ENCODE data around the gene WNT3A. TPM values are rescaled to one million over a fixed set of nuclear protein-coding genes. Genes with fewer than 3 reads are reported as not detected.
A peak's percentile ranks its signal among the peaks of the same experiment; 100 is the strongest.

The WNT3A gene
- total RNA-seq, 1 experiment from 2014 or later = 0.24 TPM

DNA sequence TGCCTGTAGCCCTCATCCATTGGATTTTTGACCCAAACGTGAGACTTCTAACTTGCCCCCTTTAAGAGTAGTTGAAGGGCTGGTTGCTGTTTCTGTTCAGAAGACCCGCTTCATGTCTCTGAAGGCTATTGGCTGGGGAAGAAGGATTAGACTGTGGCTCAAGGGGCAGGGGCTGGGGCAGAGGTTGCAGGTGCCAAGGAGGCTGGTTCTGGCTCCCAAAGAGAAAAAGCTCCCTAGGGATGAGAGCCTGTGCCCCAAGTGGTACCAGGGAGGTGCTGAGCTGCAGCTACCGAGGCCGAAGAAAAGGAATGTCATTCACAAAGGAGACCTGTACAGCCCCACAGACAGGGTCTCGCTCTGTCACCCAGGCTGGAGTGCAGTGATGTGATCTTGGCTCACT lies 5.8 kb downstream of the WNT3A start:
- peaks cover 24% of the 10 kb centered on the region for H3K27me3 ChIP-seq (ENCODE audit: insufficient read depth, low read depth)
- H4K20me1 ChIP-seq (ENCODE audit: insufficient read depth) = no peaks in the 10 kb centered on the region
- H3F3A ChIP-seq (ENCODE audit: insufficient read depth, low read depth) = no peaks in the 10 kb centered on the region
- peaks cover 9% of the 10 kb centered on the region; the same call in 1 of the 2 replicates for H3K4me1 ChIP-seq (replicated peaks; ENCODE audit: insufficient read depth)
- H3K4me2 ChIP-seq = no peak overlapping the region
- no peak overlapping the region for H3K27ac ChIP-seq
- no peak for TF ChIP-seq EZH2 (IDR thresholded peaks at IDR 0.05; ENCODE audit: low read depth)
- TF ChIP-seq, protein P1, sequence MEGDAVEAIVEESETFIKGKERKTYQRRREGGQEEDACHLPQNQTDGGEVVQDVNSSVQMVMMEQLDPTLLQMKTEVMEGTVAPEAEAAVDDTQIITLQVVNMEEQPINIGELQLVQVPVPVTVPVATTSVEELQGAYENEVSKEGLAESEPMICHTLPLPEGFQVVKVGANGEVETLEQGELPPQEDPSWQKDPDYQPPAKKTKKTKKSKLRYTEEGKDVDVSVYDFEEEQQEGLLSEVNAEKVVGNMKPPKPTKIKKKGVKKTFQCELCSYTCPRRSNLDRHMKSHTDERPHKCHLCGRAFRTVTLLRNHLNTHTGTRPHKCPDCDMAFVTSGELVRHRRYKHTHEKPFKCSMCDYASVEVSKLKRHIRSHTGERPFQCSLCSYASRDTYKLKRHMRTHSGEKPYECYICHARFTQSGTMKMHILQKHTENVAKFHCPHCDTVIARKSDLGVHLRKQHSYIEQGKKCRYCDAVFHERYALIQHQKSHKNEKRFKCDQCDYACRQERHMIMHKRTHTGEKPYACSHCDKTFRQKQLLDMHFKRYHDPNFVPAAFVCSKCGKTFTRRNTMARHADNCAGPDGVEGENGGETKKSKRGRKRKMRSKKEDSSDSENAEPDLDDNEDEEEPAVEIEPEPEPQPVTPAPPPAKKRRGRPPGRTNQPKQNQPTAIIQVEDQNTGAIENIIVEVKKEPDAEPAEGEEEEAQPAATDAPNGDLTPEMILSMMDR (conservative IDR thresholded peaks at IDR 0.05) = no peak
- DNase-seq = no peak
- ChIA-PET CTCF (no interaction called here), POLR2A (ENCODE audit: unreplicated experiment) (no interaction called here)
- H2AFZ ChIP-seq = no peak overlapping the region
- no peaks in the 10 kb centered on the region for H3K9me2 ChIP-seq (ENCODE audit: insufficient read depth)
- no peaks in the 10 kb centered on the region for H3K36me3 ChIP-seq (ENCODE audit: low read depth)
- H3K4me3 ChIP-seq = no peak overlapping the region
- intact Hi-C loops (cut with micrococcal nuclease; ENCODE audit: unreplicated experiment) = no loop called here
- BruUV-seq (replicated peaks) = no TSS peak
- H3K79me2 ChIP-seq (ENCODE audit: low read depth) = no peaks in the 10 kb centered on the region
- H3K9me3 ChIP-seq (ENCODE audit: insufficient read depth, low read depth) = no peaks in the 10 kb centered on the region

DNA sequence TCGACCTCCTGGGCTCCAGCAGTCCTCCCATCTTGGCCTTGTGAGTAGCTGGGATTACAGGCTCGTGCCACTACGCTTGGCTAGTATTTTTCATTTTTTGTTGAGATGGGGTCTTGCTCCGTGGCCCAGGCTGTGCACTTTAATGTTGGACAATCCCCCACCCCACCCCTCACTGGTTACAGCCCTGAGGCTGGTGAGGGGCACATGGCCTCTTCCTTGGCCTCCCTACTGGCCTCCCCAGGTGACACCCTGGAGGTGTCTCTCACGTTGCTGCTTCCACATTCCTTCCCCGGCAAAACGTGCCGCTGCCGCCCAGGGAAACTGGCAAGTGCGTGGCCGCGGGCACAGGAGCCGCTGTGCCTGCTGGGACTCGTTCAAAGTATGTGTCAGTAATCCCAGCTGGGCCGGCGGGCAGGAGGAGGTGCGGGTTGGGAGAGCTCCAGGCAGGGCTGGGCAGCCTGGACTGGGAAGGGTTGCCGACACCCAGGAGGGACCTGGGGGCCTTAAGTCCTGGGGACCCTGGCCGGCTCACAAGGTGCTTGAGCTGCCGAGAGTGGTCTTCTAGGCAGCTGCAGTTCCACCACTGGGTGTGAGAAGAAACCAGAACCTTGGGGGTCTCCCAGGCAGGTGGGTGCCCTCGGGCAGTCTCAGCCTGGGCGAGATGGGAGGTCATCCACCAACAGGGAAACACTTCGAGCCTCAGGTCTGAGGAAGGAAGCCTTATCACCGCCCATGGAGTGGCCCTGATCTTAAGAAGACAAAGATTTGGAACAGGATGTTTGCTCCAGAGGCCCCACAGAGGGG lies 6.5 kb downstream of the WNT3A start:
- Histone ChIP-seq H3K4me3 (no peak overlapping the region), H3K9me3 (ENCODE audit: insufficient read depth, low read depth) (no peaks in the 10 kb centered on the region), H3K9me2 (ENCODE audit: insufficient read depth) (no peaks in the 10 kb centered on the region), H2AFZ (no peak overlapping the region), H3K4me1 (replicated peaks; ENCODE audit: insufficient read depth) (peaks cover 9% of the 10 kb centered on the region; the same call in 1 of the 2 replicates), H3K36me3 (ENCODE audit: low read depth) (no peaks in the 10 kb centered on the region), H3K79me2 (ENCODE audit: low read depth) (no peaks in the 10 kb centered on the region), H4K20me1 (ENCODE audit: insufficient read depth) (no peaks in the 10 kb centered on the region), H3K27ac (no peak overlapping the region), H3K27me3 (ENCODE audit: insufficient read depth, low read depth) (peaks cover 20% of the 10 kb centered on the region), H3F3A (ENCODE audit: insufficient read depth, low read depth) (no peaks in the 10 kb centered on the region), H3K4me2 (no peak overlapping the region)
- ChIA-PET POLR2A (ENCODE audit: unreplicated experiment) (interaction anchor here (0.7 to 1.0 kb wide), 2 partner anchors 31 to 69 kb away, joined by 4 to 5 read pairs; partner anchors contain the start of gene ARF1), CTCF (interaction anchor here (1.0 kb wide), 1 partner anchor 9 kb away, joined by 3 read pairs; no protein-coding TSS in a partner anchor)
- intact Hi-C loops (cut with micrococcal nuclease; ENCODE audit: unreplicated experiment) = loop anchor here (1.0 kb wide), 1 partner anchor 30 kb away; no protein-coding TSS in a partner anchor
- DNase-seq = peak; percentile 55 to 84
- BruUV-seq (replicated peaks) = no TSS peak
- TF ChIP-seq, protein P1 (conservative IDR thresholded peaks at IDR 0.05) = no peak
- TF ChIP-seq EZH2 (IDR thresholded peaks at IDR 0.05; ENCODE audit: low read depth) = no peak

DNA sequence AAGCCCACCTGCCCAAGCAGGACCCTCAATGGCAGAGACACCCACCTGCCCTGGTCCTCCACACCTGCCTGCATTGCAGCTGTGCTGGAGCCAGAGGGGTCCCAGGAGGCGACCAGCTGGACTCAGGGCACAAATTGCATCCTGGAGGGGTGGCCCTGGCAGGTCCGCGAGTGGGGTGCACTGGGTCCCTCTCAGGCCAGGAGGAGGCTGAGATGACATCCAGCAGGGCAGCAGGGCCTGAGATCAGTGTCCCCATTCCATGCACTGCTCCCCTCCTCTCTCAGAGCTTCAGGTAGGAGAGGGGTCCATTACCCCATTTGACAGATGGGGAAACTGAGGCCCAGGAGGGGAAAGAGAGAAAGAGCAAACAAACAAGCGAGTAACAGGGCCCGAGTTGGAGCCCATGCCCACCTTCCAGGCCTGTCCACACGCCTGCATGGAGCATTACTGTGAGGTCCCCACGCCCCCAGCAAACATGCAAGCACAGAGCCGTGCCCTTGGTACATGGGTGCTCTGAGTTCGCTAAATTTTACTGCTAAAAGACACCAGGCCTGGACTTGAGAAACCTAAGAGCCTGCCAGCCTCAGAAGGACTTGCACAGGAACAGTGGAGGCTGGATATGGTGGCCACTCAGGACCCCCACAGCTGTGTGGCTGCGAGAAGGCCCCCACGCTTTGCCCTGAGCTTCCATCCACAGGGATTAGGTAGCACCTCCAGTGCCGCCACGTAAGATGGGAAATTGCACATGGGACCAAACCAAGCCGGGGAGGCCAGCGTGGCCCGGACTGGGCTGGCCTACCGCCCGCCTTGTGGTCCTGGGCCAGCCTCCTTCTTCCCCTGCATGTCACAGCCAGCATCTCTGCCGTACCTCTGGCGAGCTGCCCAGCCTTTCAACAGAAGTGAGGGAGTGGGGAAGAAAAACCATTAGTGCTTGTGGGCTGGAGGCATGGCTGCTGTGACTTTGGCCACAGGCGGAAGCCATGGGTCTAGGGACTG lies 7.4 kb downstream of the WNT3A start:
- no peaks in the 10 kb centered on the region for H3F3A ChIP-seq (ENCODE audit: insufficient read depth, low read depth)
- no TSS peak for BruUV-seq (replicated peaks)
- no peak overlapping the region for H2AFZ ChIP-seq
- ChIA-PET POLR2A (ENCODE audit: unreplicated experiment) (interaction anchor here (0.7 to 1.0 kb wide), 2 partner anchors 30 to 68 kb away, joined by 4 to 5 read pairs; partner anchors contain the start of gene ARF1), CTCF (interaction anchor here (1.0 kb wide), 1 partner anchor 10 kb away, joined by 3 read pairs; no protein-coding TSS in a partner anchor)
- H3K27me3 ChIP-seq (ENCODE audit: insufficient read depth, low read depth) = peaks cover 13% of the 10 kb centered on the region; the same call in 1 of the 2 replicates
- H3K27ac ChIP-seq = no peak overlapping the region
- no peak overlapping the region for H3K4me3 ChIP-seq
- DNase-seq = no peak
- no peaks in the 10 kb centered on the region for H4K20me1 ChIP-seq (ENCODE audit: insufficient read depth)
- no peak overlapping the region; the same call in 1 of the 2 replicates for H3K4me2 ChIP-seq
- intact Hi-C loops (cut with micrococcal nuclease; ENCODE audit: unreplicated experiment) = loop anchor here (1.0 kb wide), 1 partner anchor 29 kb away; no protein-coding TSS in a partner anchor
- no peak for TF ChIP-seq EZH2 (IDR thresholded peaks at IDR 0.05; ENCODE audit: low read depth)
- TF ChIP-seq, protein P1 (conservative IDR thresholded peaks at IDR 0.05) = no peak
- H3K4me1 ChIP-seq (replicated peaks; ENCODE audit: insufficient read depth) = peaks cover 9% of the 10 kb centered on the region; the same call in 1 of the 2 replicates
- no peaks in the 10 kb centered on the region for H3K9me3 ChIP-seq (ENCODE audit: insufficient read depth, low read depth)
- no peaks in the 10 kb centered on the region for H3K9me2 ChIP-seq (ENCODE audit: insufficient read depth)
- H3K79me2 ChIP-seq (ENCODE audit: low read depth) = no peaks in the 10 kb centered on the region
- no peaks in the 10 kb centered on the region for H3K36me3 ChIP-seq (ENCODE audit: low read depth)
